IMR-90 (cell line): ENCODE measurements around the gene TMTC1. TPM values are rescaled to one million over a fixed set of nuclear protein-coding genes. Genes with fewer than 3 reads are reported as not detected.

Experiments used
- ATAC-seq: fragments of 200-7000 bp; cut with Tn5 transposase; 2 replicates; pipeline ENCODE4 v1.9.1; 2020; ENCODE audit warnings: low read depth, mild to moderate bottlenecking, moderate library complexity
- BruUV-seq: library from RNA; stranded (reverse); fragments of 400-500 nt; replicated peaks from 2 replicates; lab custom pipeline; 2021; lab: Mats Ljungman, UMichigan
- CTCF ChIA-PET: fragments of 300-600 bp; formaldehyde crosslinking; extraction: SDS; loops from one replicate; lab custom pipeline; 2021; ENCODE audit warnings: antibody characterized with exemption; lab: Yijun Ruan, JAX
- POLR2A ChIA-PET: fragments of 300-600 bp; sonication (Branson Sonifier 250); formaldehyde crosslinking; loops from one replicate; lab custom pipeline; 2022; ENCODE audit warnings: antibody characterized with exemption; ENCODE audit not compliant: unreplicated experiment; lab: Charles Lee
- DNase-seq: peaks from one replicate; pipeline ENCODE4 v3.0.0; 2013
- H2AFZ ChIP-seq: replicated peaks from 2 replicates; pipeline ENCODE3; 2013; ENCODE audit warnings: low read length, mild to moderate bottlenecking; ENCODE audit not compliant: poor library complexity
- H2AK5ac ChIP-seq: 2 replicates; pipeline ENCODE4 v1.6.1; 2013; ENCODE audit warnings: low read depth, low read length, inconsistent platforms
- H2AK9ac ChIP-seq: replicated peaks from 2 replicates; pipeline ENCODE3; 2013; ENCODE audit warnings: mild to moderate bottlenecking, low read depth, low read length, moderate library complexity; ENCODE audit not compliant: poor library complexity
- H2BK120ac ChIP-seq: 2 replicates; pipeline ENCODE4 v1.6.1; 2013; ENCODE audit warnings: low read depth, low read length, inconsistent platforms
- H2BK15ac ChIP-seq: 3 replicates; pipeline ENCODE4 v1.6.1; 2013; ENCODE audit warnings: low read depth, low read length, inconsistent platforms
- H2BK20ac ChIP-seq: 2 replicates; pipeline ENCODE4 v1.6.1; 2013; ENCODE audit warnings: low read depth, mild to moderate bottlenecking, inconsistent platforms, low read length, moderate library complexity
- H2BK5ac ChIP-seq: 2 replicates; pipeline ENCODE4 v1.6.1; 2013; ENCODE audit warnings: mild to moderate bottlenecking, low read depth, low read length, inconsistent platforms; ENCODE audit not compliant: poor library complexity, severe bottlenecking
- H3K14ac ChIP-seq: replicated peaks from 2 replicates; pipeline ENCODE4 v1.6.1; 2013; ENCODE audit warnings: low read depth, low read length, inconsistent platforms
- H3K18ac ChIP-seq: 2 replicates; pipeline ENCODE4 v1.6.1; 2013; ENCODE audit warnings: low read depth, low read length, control low read depth
- H3K23ac ChIP-seq: 2 replicates; pipeline ENCODE4 v1.6.1; 2013; ENCODE audit warnings: low read depth, low read length, inconsistent platforms
- H3K27ac ChIP-seq: 2 replicates; pipeline ENCODE4 v1.5.1; 2013; ENCODE audit warnings: mild to moderate bottlenecking, control low read depth, low read length; ENCODE audit not compliant: insufficient read depth
- H3K27me3 ChIP-seq: 2 replicates; pipeline ENCODE4 v1.6.1; 2013; ENCODE audit warnings: low read length; ENCODE audit not compliant: control insufficient read depth, insufficient read depth
- H3K36me3 ChIP-seq: 2 replicates; pipeline ENCODE4 v1.6.1; 2013; ENCODE audit warnings: low read length, mixed read lengths; ENCODE audit not compliant: control insufficient read depth, insufficient read depth
- H3K4ac ChIP-seq: 2 replicates; pipeline ENCODE4 v1.6.1; 2013; ENCODE audit warnings: low read depth, low read length, inconsistent platforms
- H3K4me1 ChIP-seq: 2 replicates; pipeline ENCODE4 v1.6.1; 2013; ENCODE audit warnings: low read length, mixed read lengths; ENCODE audit not compliant: control insufficient read depth, insufficient read depth
- H3K4me2 ChIP-seq: 2 replicates; pipeline ENCODE4 v1.6.1; 2013; ENCODE audit warnings: low read depth, mild to moderate bottlenecking, control low read depth, low read length, moderate library complexity
- H3K4me3 ChIP-seq: 2 replicates; pipeline ENCODE4 v1.5.1; 2013; ENCODE audit warnings: low read depth, mild to moderate bottlenecking, control low read depth, low read length, moderate library complexity; ENCODE audit not compliant: insufficient read depth
- H3K56ac ChIP-seq: 2 replicates; pipeline ENCODE4 v1.6.1; 2013; ENCODE audit warnings: low read length, inconsistent platforms; ENCODE audit not compliant: insufficient read depth; ENCODE audit errors: extremely low read depth
- H3K79me1 ChIP-seq, 2 experiments: 2 replicates each; pipeline ENCODE4 v1.6.1; 2013; ENCODE audit warnings: low read length in 2 of 2, inconsistent platforms in 1 of 2, low read depth in 1 of 2
- H3K9ac ChIP-seq: 2 replicates; pipeline ENCODE4 v1.6.1; 2013; ENCODE audit warnings: low read depth, low read length, control low read depth
- H3K9me1 ChIP-seq: 2 replicates; pipeline ENCODE4 v1.6.1; 2013; ENCODE audit warnings: low read length, inconsistent platforms; ENCODE audit not compliant: insufficient read depth
- H3K9me3 ChIP-seq: 2 replicates; pipeline ENCODE4 v1.6.1; 2013; ENCODE audit warnings: low read length; ENCODE audit not compliant: control insufficient read depth, insufficient read depth
- H4K20me1 ChIP-seq: 2 replicates; pipeline ENCODE4 v1.6.1; 2013; ENCODE audit warnings: low read length, inconsistent platforms; ENCODE audit not compliant: insufficient read depth
- H4K5ac ChIP-seq: 2 replicates; pipeline ENCODE4 v1.6.1; 2013; ENCODE audit warnings: mild to moderate bottlenecking, low read depth, low read length, control low read depth
- H4K8ac ChIP-seq, 2 experiments: 2 replicates each; pipeline ENCODE4 v1.6.1; 2013; ENCODE audit warnings: low read depth in 2 of 2, low read length in 2 of 2, control low read depth in 1 of 2, inconsistent platforms in 1 of 2
- H4K91ac ChIP-seq: 2 replicates; pipeline ENCODE4 v1.6.1; 2013; ENCODE audit warnings: low read depth, low read length, inconsistent platforms; ENCODE audit not compliant: insufficient read depth
- CEBPB ChIP-seq: IDR thresholded peaks from 2 replicates; pipeline ENCODE4 v1.6.1; 2012; ENCODE audit warnings: low read depth, low read length, improper control_type of control experiment
- CTCF ChIP-seq: conservative IDR thresholded peaks from 2 replicates; pipeline ENCODE4 v1.5.1; 2012; ENCODE audit warnings: mild to moderate bottlenecking, low read depth, low read length, improper control_type of control experiment
- MAFK ChIP-seq: IDR thresholded peaks from 2 replicates; pipeline ENCODE4 v1.6.1; 2012; ENCODE audit warnings: low read depth, low read length, improper control_type of control experiment
- RAD21 ChIP-seq: IDR thresholded peaks from 2 replicates; pipeline ENCODE4 v1.6.1; 2012; ENCODE audit warnings: low read length, improper control_type of control experiment
- WGBS, 2 experiments: methylation state at CpG; one replicate each; pipeline versions ENCODE4 v1.1.5 to v1.1.7; 2013; ENCODE audit warnings: missing lambda C conversion rate in 2 of 2; ENCODE audit not compliant: insufficient read length in 1 of 2; ENCODE audit errors: extremely low coverage in 2 of 2; 5-methylcytosine and 5-hydroxymethylcytosine counted together
- dilution Hi-C: fragments of 300-500 bp; cut with HindIII; formaldehyde crosslinking; loops from one replicate; pipeline ENCODE4 v1.14.3; 2018; ENCODE audit warnings: low sequenced_read_pairs; ENCODE audit not compliant: unreplicated experiment
- in situ Hi-C: fragments of 300-500 bp; cut with MboI; formaldehyde crosslinking; loops from 3 replicates; pipeline ENCODE4 v1.14.3; 2019; ENCODE audit warnings: low sequenced_read_pairs, inconsistent platforms, mixed read lengths
- intact Hi-C: fragments of 100-400 bp; cut with micrococcal nuclease; formaldehyde crosslinking; loops from 2 replicates; pipeline ENCODE4 v1.10.0; 2022
- polyA plus RNA-seq, 3 experiments: library from polyadenylated mRNA; depleted of rRNA; stranded (reverse); fragments of >200 nt; gene quantifications; 2 replicates each; pipeline ENCODE4 v1.2.3, GENCODE V29; 2012; ENCODE audit warnings: low replicate concordance in 1 of 3
- total RNA-seq: library from RNA; depleted of rRNA; stranded (reverse); fragments of >200 nt; gene quantifications from 2 replicates; pipeline ENCODE4 v1.2.3, GENCODE V29; 2012

TMTC1 gene
- total and polyA plus RNA-seq, 2 of the 4 experiments (the other 2 are of a cell fraction) = 12.5 to 36.4 TPM

- H3K14ac ChIP-seq = peak overlapping the region; percentile 83
- peaks cover 18% of the 10 kb centered on the region for H3K9me1 ChIP-seq
- H2AFZ ChIP-seq = no peak overlapping the region
- H4K91ac ChIP-seq = peak overlapping the region; percentile 58
- ChIA-PET POLR2A (interaction anchor here (0.5 to 0.6 kb wide), 2 partner anchors 12 to 1240 kb away, joined by 3 read pairs; no protein-coding TSS in a partner anchor), CTCF (interaction anchor here (1.6 kb wide), 1 partner anchor 12 kb away, joined by 3 read pairs; no protein-coding TSS in a partner anchor)
- H4K20me1 ChIP-seq = no peaks in the 10 kb centered on the region
- TF ChIP-seq MAFK (0 out of 2 replicates have a peak, but pooled peaks have one; percentile 1), CEBPB (peak; percentile 45), RAD21 (no peak), CTCF (no peak)
- H3K4ac ChIP-seq = peak overlapping the region; percentile 59
- no CpG with 5 or more reads among the region's 4 CpGs for WGBS, 2 experiments
- H3K9me3 ChIP-seq = no peaks in the 10 kb centered on the region
- H2BK5ac ChIP-seq = peak overlapping the region; percentile 56
- peak overlapping the region; percentile 71; the same call in 1 of the 2 replicates for H4K5ac ChIP-seq
- H3K27me3 ChIP-seq = no peaks in the 10 kb centered on the region
- H3K18ac ChIP-seq = peak overlapping the region; percentile 76; the same call in 1 of the 2 replicates
- peaks cover 19% of the 10 kb centered on the region; the same call in 1 of the 2 replicates for H3K36me3 ChIP-seq
- peak overlapping the region; percentile 88 for H2BK120ac ChIP-seq
- no peak overlapping the region for H3K4me3 ChIP-seq
- intact Hi-C loops (no loop called here), in situ Hi-C loops (no loop called here), dilution Hi-C loops (no loop called here)
- H3K56ac ChIP-seq = peak overlapping the region; percentile 47; the same call in 1 of the 2 replicates
- H2BK15ac ChIP-seq = peak overlapping the region; percentile 42; the same call in 1 of the 3 replicates
- peak; percentile 76 for DNase-seq
- peak overlapping the region in 1 of 2 experiments; percentile 52; a peak in 1 of 4 replicates for H4K8ac ChIP-seq
- peaks cover 0 to 4% of the 10 kb centered on the region in 2 experiments; a peak in 1 of 4 replicates for H3K79me1 ChIP-seq
- peak; percentile 68 for ATAC-seq
- no peak overlapping the region for H2AK9ac ChIP-seq
- H2AK5ac ChIP-seq = peak overlapping the region; percentile 10; the same call in 1 of the 2 replicates
- peaks cover 11% of the 10 kb centered on the region for H3K4me1 ChIP-seq
- peak overlapping the region; percentile 25; the same call in 1 of the 2 replicates for H3K27ac ChIP-seq
- H2BK20ac ChIP-seq = peak overlapping the region; percentile 58
- H3K9ac ChIP-seq = no peak overlapping the region
- BruUV-seq = no TSS peak
- H3K23ac ChIP-seq = peak overlapping the region; percentile 71; the same call in 1 of the 2 replicates
- peak overlapping the region; percentile 43; the same call in 1 of the 2 replicates for H3K4me2 ChIP-seq
Observed at GRCh38 chr12:29562110-29562804, 221.5 kb downstream of the TMTC1 start.
